DND-41 (cell line): ENCODE results near the gene YPEL1.
"Not testable (repeated sequence)": the region's sequence is repeated elsewhere in the genome, so short reads cannot be mapped to it uniquely, and the experiment has no call there.

Source experiments
- ATAC-seq: fragments of 200-7000 bp; cut with Tn5 transposase; 3 replicates; pipeline ENCODE4 v1.9.1; 2021; ENCODE audit warnings: low read depth; ENCODE audit not compliant: insufficient read depth
- DNase-seq: peaks from one replicate; pipeline ENCODE4 v3.0.0-alpha.2; 2020
- H2AFZ ChIP-seq: 2 replicates; pipeline ENCODE4 v1.6.0; 2012; ENCODE audit warnings: low read depth, low read length
- H3K27ac ChIP-seq: 2 replicates; pipeline ENCODE4 v1.5.1; 2012; ENCODE audit warnings: low read length, inconsistent platforms
- H3K27me3 ChIP-seq: fragments of 200-600 bp; sonication (generic); 2 replicates; pipeline ENCODE4 v1.6.0; 2012; ENCODE audit warnings: low read length, mild to moderate bottlenecking, inconsistent platforms; ENCODE audit not compliant: insufficient read depth, poor library complexity
- H3K36me3 ChIP-seq: 2 replicates; pipeline ENCODE4 v1.5.1; 2012; ENCODE audit warnings: low read length, inconsistent platforms; ENCODE audit not compliant: insufficient read depth
- H3K4me1 ChIP-seq: 2 replicates; pipeline ENCODE4 v1.5.1; 2012; ENCODE audit warnings: mild to moderate bottlenecking, low read length; ENCODE audit not compliant: insufficient read depth
- H3K4me2 ChIP-seq: 2 replicates; pipeline ENCODE4 v1.6.0; 2012; ENCODE audit warnings: mild to moderate bottlenecking, moderate library complexity, low read length, inconsistent platforms; ENCODE audit not compliant: insufficient read depth
- H3K4me3 ChIP-seq, 2 experiments: fragments of 200-600 bp in 1 of 2; shearing (Covaris generic) in 1 of 2; 2 replicates each; pipeline ENCODE4 v1.5.1; 2012 to 2016; ENCODE audit warnings: inconsistent platforms in 2 of 2, low read length in 2 of 2, mild to moderate bottlenecking in 2 of 2, low read depth in 1 of 2, moderate library complexity in 1 of 2
- H3K79me2 ChIP-seq: 2 replicates; pipeline ENCODE4 v1.6.0; 2012; ENCODE audit warnings: low read length, inconsistent platforms; ENCODE audit not compliant: insufficient read depth
- H3K9ac ChIP-seq: 2 replicates; pipeline ENCODE4 v1.6.0; 2012; ENCODE audit warnings: low read depth, mild to moderate bottlenecking, inconsistent platforms, low read length, moderate library complexity
- H3K9me3 ChIP-seq: 2 replicates; pipeline ENCODE4 v1.5.1; 2012; ENCODE audit warnings: low read length, moderate library complexity, mild to moderate bottlenecking, inconsistent platforms; ENCODE audit not compliant: insufficient read depth, severe bottlenecking
- H4K20me1 ChIP-seq: 2 replicates; pipeline ENCODE4 v1.6.0; 2012; ENCODE audit warnings: low read length; ENCODE audit not compliant: insufficient read depth
- CTCF ChIP-seq: IDR thresholded peaks from 2 replicates; pipeline ENCODE4 v1.5.1; 2012; ENCODE audit warnings: borderline replicate concordance, low read length, moderate library complexity, mild to moderate bottlenecking; ENCODE audit not compliant: poor library complexity, severe bottlenecking; ENCODE audit errors: extremely low read depth
- EZH2 ChIP-seq: IDR thresholded peaks from 3 replicates; pipeline ENCODE4 v1.6.1; 2012; ENCODE audit warnings: borderline replicate concordance, low read depth, mild to moderate bottlenecking, moderate library complexity, low read length, inconsistent platforms; ENCODE audit not compliant: severe bottlenecking

The YPEL1 gene

GRCh38 chr22:21681566-21682370 lies 53.8 kb downstream of the YPEL1 start:
- Histone ChIP-seq H3K9ac (no peak overlapping the region), H3K4me2 (no peak overlapping the region), H3K79me2 (no peaks in the 10 kb centered on the region), H3K4me3 (no peak overlapping the region), H3K27ac (no peak overlapping the region), H4K20me1 (peaks cover 3% of the 10 kb centered on the region; the same call in 1 of the 2 replicates), H3K27me3 (no peaks in the 10 kb centered on the region), H3K4me1 (no peaks in the 10 kb centered on the region), H2AFZ (no peak overlapping the region), H3K36me3 (peaks cover 55% of the 10 kb centered on the region), H3K9me3 (no peaks in the 10 kb centered on the region)
- ATAC-seq (no peak), DNase-seq (no peak)
- TF ChIP-seq EZH2 = no peak
- no peak for TF ChIP-seq CTCF

DNA sequence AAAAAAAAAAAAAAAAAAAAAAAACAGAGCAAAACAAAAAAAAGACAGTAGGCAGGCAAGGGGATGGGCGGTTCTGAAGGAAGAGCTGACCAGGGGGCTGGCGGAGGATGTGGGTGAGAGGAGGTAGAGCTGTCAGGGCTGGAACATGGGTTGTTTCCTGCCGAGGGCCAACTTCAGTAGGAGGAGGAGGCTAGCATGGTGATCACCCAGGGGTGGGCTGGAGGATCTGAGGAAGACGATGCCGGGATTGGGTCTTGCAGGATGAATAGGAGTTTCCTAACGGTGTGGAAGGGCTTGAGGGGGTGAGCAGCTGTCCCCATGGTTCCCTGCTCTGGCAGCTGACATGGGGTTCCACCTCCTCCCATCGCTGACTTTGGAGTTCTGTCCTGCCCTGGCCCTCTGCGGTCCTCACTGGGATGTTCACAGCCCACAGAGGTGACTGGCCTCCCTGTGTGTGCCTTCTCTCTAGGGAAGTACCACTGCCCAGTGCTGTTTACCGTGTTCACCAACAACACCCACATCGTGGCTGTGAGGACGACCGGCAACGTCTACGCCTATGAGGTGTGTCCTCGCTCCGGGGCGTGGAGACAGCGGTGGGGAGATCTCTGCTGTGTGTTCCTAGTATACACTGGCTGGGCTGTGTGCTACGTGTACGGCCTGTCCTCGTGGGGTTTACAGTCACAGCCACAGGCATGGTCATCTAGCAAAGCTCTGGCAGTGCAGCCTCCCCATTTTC lies 54.6 kb downstream of the YPEL1 start:
- no peaks in the 10 kb centered on the region for H3K79me2 ChIP-seq
- peaks cover 48% of the 10 kb centered on the region for H3K36me3 ChIP-seq
- no peak overlapping the region for H3K4me3 ChIP-seq
- TF ChIP-seq CTCF = no peak
- TF ChIP-seq EZH2 = no peak
- ATAC-seq (no peak), DNase-seq (no peak)
- no peak overlapping the region for H3K9ac ChIP-seq
- H3K27me3 ChIP-seq = no peaks in the 10 kb centered on the region
- H3K9me3 ChIP-seq = no peaks in the 10 kb centered on the region
- no peaks in the 10 kb centered on the region for H3K4me1 ChIP-seq
- no peak overlapping the region for H2AFZ ChIP-seq
- H3K27ac ChIP-seq = no peak overlapping the region
- peaks cover 3% of the 10 kb centered on the region; the same call in 1 of the 2 replicates for H4K20me1 ChIP-seq
- no peak overlapping the region for H3K4me2 ChIP-seq

DNA sequence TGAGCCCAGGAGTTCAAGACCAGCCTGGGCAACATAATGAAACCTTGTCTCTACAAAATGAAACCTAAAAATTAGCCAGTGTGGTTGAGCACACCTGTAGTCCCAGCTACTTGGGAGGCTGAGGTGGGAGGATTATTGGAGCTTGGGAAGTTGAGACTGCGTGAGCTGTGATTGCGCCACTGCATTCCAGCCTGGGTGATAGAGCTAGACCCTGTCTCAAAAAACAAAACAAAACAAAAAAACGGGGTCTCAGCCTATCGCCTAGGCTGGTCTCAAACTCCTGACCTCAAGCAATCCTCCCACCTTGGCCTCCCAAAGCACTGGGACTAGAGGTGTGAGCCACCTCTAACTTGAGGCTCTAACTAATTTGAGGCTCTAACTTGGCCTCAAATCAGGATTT lies 56.2 kb downstream of the YPEL1 start:
- Histone ChIP-seq H2AFZ (no peak overlapping the region), H3K27me3 (no peaks in the 10 kb centered on the region), H3K79me2 (no peaks in the 10 kb centered on the region), H3K9ac (no peak overlapping the region), H4K20me1 (peaks cover 3% of the 10 kb centered on the region; the same call in 1 of the 2 replicates), H3K4me3 (no peak overlapping the region), H3K9me3 (no peaks in the 10 kb centered on the region), H3K4me1 (no peaks in the 10 kb centered on the region), H3K36me3 (peaks cover 55% of the 10 kb centered on the region), H3K27ac (no peak overlapping the region), H3K4me2 (no peak overlapping the region)
- DNase-seq = no peak
- TF ChIP-seq CTCF (no peak), EZH2 (no peak)
- no peak for ATAC-seq

GRCh38 chr22:21678842-21679241 lies 56.8 kb downstream of the YPEL1 start:
- H3K9me3 ChIP-seq, H3K4me2 ChIP-seq, H3K79me2 ChIP-seq, H3K9ac ChIP-seq, H3K4me3 ChIP-seq, H3K4me1 ChIP-seq, ATAC-seq, H3K27me3 ChIP-seq, H2AFZ ChIP-seq, H4K20me1 ChIP-seq, H3K27ac ChIP-seq, DNase-seq: not testable (repeated sequence)
- peaks cover 60% of the 10 kb centered on the region for H3K36me3 ChIP-seq
